SH-SY5Y (cell line): ENCODE measurements around the gene NKAIN2.

ENCODE experiments used
- GATA2 ChIP-seq: IDR thresholded peaks from 2 replicates; pipeline ENCODE4 v1.6.1; 2011; ENCODE audit warnings: mild to moderate bottlenecking, low read depth, low read length
- GATA3 ChIP-seq: IDR thresholded peaks from 2 replicates; pipeline ENCODE4 v1.6.1; 2011; ENCODE audit warnings: low read depth, mild to moderate bottlenecking, low read length, moderate library complexity

GRCh38 chr6:124857746-124858145 lies 1054.1 kb downstream of the NKAIN2 start:
- TF ChIP-seq GATA3 (no peak), GATA2 (no peak)
